CD4-positive, alpha-beta T cell treated with Interleukin-12 subunit alpha and Interleukin-12 subunit beta, for 1 hour (primary cell): ENCODE results near the gene SYNGR1.
"Not testable (repeated sequence)": the region's sequence is repeated elsewhere in the genome, so short reads cannot be mapped to it uniquely, and the experiment has no call there.

Source experiments
- DNase-seq: peaks from one replicate; pipeline ENCODE4 v3.0.0-alpha.2; 2020

SYNGR1 gene

DNA sequence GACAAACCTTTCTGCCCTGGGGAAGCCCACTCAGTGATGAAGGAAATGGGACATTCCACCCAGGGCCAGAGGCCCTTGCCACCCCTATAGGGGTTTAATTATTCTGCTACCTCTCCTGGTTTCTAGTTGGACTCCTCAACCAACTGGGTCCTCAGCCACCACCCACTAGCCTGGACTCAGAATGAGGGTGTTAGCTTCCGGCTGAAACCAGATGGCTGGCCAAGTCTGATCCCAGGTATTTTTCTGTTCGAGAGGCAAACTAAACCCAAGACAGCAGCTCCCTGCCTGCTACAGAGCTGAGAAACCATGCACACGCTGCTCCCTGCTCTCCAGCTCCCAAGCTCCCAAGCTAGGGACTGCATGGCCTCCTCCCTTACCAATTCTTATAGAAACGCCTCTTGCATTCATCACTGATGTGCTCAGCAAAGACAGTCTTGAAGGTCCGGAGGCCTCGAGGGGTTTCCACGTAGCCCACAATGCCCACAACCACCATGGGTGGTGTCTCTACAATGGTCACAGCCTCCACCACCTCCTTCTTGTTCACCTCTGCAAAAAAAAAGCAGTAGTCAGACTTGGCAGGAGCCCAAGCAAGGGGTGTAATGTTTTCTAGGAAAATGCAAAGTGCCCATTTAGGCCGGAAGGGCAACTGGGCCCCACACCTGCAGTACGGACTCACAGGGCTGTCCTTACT, 32.6 kb upstream of the SYNGR1 start:
- peak; percentile 64 for DNase-seq

DNA sequence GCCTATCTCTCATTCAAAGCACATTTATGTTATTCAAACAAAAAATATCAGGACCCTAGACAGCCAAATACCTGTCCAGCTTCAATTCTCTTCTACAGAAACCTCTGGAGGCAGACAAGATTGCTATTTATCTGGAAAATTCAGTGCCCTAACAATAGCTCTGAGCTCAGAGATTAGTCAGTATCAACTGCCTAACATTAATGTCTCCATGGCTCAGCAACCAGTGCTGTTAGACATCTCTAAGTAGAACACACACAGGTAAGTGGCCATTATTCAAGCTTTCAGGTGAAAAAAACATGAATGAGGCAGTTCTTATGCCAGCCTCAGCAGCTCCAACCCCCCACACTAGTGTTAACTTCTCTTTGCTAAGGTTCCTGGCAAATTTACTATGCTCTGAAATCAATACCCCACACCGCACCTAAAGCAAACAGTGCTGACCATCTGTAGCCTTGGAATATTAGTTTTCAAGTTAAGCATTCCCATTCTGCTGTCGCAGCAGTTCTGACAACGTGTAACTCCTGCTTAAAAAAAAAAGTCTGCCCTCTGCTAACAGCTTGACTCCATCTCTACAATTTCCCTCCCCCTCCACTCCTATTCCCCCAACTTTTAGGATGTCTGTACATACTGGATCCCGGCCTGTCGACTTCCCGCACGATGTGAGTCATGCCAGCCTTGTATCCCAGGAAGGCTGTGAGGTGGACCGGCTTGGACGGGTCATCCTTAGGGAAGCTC, 31.9 kb upstream of the SYNGR1 start:
- DNase-seq: no peak

DNA sequence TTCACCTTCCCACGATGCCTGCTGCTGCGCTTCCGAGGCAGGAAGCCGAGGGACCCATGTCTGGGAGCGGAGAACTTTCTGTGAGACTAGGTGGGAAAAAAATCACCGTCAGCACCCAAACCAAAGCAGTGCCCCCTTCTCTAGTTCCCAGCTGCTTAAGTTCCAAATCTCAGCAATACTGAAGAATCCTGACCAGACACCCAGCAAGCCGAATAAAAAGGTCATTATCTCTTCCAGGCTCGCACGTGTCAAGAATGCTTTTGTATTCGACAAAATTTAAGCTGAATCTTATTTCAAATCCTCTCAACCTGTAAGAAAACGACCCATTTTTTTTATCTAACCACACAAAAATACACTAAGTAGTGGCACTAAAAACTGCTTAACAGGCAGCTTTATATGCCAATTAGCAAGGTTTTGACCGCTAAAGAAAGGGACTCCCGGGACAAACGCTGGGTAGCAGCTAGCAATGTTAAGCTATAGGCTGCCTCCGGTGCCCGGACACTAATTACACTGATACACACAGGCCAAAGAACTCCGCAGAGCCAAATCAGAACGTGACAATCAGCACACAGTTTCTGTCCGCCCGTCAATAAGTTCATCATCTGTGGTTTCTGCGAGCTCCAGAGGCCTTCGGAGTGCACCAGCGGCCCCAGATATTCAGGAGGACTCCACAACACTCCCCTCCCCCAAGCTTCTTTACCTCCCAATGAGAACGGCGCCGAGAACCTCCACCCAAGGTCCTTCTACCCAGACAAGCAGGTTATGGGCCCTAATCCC, 31.1 kb upstream of the SYNGR1 start:
- DNase-seq: peak; percentile 64

DNA sequence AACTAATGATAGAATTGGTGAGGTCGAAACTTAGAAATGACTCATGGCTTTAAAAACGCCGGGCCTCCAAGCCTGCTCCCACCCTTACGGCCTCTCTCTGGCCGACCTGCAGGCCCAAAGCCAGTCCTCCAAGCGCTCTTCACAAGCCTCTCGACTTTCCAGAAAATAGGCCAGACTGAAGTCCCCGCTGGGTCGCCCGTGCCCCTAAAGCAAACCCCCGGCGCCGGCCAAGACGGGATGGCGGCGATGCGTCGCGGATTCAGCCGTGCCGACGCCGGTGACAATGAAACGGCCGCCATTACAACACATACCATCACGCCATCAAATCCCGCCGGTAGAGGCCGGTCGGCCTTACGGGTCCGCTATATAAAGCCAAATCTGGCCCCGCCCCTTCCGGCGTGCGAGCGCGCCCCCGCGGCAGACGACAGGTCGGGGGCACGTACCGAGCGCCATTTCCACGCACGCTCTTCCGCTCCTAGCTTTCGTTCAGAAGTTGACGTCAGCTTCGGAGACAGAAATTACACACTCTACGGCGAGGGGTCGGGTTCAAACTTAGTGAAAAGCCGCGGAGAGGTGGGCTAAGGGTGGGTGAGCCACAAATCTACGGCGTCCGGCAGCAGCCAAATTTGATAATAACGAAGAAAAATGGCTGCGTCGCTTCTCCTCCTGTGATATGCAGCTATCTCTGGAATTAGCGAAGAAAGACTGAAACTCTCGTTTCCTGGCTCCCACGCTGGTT, 30.3 kb upstream of the SYNGR1 start, which contains the start of gene RPL3:
Gene RPL3 (minus strand): TSS at position 340 of the 739 bp plus-strand sequence. CDS start 26 bp downstream, at position 314.
- DNase-seq: peak; percentile 98

DNA sequence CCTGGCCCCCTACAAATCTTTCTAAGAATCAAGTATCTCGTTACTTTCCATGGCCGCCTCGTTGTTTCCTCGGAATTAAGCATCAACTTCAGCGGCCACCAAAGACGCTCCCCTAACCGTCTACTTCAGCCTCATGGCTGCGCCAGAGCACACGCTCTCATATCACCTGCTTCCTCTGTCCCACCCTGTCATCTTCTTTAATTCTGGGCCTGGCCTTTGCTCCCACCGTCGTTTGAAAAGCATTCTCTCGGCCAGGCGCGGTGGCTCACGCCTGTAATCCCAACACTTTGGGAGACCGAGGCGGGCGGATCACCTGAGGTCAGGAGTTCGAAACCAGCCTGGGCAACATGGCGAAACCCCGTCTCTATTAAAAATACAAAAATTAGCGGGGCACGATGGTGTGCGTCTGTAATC, 29.2 kb upstream of the SYNGR1 start:
- DNase-seq: not testable (repeated sequence)

DNA sequence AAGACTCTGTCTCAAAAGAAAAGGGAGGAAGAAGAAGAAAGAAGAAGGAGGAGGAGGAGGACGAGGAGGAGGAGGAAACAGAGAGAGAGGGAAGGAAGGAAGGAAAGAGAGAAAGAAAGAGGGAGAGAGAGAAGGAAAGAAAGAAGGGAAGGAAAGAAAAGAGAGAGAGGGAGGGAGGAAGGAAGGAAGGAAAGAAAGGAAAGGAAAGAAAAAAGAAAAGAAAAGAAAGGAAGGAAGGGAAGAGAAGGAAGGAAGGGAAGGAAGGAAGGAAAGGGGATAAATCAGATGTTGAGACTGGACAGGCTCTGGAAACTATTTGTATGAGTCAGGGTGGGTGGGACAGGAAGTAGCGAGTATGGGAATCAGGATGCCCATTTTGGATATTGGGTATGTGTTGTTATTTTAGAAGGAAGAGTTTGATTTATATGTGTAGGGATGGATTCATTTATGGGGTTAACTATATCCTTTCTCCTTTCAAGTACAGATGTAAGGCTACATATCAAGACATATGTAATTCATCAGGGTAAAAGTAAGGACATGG, 24.3 kb upstream of the SYNGR1 start:
- no peak for DNase-seq

DNA sequence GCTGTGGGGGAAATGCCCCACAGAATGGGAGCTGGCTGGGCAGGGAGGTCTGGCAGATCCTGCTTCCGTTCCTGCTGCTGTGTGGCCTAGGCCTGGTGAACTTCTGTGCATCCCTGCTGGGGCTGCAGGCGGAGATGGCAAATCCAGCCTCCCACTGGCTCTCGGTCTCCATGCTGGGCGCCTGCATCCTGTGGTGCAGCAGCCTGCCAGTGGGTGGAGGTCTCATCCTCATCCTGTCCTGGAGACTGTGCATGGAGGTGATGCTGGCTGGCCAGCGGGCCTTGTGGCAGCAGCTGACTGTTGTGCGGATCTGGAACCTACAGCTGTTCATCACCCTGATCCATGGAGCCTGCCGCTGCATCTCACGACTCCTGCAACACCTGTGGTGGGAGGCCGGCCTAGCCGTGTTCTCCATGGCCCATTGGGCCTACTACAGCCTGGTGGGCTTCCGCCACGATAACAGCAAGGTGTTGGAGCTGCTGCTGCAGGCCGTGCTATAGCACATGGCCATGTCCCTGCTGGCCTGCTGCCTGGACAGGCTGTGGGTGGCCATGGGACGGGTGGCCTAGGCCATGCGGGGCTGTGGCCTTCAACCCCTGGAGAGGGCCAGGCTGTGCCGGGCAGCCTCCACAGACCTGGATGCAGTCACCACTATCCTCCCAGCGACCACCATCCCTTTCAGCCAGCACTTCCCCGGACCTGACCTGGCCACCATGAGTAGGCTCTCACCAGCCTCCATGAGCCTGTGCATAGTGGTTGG, 21.6 kb upstream of the SYNGR1 start:
- DNase-seq: no peak

DNA sequence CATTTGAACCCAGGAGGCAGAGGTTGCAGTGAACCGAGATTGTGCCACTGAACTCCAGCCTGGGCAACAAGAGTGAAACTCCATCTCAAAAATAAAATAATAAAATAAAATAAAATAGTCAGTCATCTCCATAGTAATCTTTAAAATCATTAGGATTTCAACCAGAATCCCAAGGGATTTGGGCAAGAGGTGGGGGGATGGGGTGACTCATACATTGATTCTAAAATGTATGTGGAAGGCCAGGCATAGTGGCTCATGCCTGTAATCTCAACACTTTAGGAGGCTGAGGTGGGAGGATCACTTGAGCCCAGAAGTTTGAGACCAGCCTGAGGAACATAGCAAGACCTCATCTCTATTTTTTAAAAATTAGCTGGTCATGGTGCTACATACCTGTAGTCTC, 19.2 kb upstream of the SYNGR1 start:
- not testable (repeated sequence) for DNase-seq

DNA sequence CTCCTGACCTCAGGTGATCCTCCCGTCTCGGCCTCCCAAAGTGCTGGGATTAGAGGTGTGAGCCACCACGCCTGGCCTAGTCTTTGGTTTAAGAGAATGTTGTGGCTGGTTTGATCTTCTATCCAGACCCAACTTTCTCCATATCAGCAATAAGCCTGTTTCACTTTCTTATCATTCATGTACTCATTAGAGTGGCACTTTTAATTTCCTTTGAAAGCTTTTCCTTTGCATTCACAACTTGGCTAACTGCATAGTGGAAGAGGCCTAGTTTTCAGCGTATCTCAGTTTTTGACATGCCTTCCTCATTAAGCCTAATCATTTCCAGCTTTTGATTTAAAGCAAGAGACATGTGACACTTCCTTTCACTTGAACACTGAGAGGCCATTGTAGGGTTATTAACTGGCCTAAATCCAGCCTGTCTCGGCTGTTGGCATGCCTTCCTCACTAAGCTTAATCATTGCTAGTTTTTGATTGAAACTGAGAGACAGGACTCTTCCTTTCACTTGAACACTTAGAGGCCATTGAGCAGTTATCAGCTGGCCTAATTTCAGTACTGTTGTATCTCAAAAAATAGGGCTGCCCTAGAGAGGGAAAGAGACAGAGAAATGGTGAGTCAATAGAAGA, 17.2 kb upstream of the SYNGR1 start:
- DNase-seq: no peak

DNA sequence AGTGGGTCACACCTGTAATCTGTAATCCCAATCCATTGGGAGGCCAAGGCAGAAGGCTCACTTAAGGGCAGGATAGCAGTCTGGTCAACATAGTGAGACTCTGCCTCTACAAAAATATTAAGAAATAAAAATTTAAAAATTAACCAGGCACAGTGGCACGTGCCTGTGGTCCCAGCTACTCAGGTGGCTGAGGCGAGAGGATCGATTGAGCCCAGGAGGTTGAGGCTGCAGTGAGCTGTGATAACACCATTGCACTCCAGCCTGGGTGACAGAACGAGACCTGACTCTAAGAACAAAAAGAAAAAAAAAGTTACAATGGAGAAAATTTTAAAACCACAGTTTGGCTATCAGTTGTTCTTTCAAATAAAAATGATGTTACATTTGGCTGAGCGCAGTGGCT, 13.4 kb upstream of the SYNGR1 start:
- no peak for DNase-seq

DNA sequence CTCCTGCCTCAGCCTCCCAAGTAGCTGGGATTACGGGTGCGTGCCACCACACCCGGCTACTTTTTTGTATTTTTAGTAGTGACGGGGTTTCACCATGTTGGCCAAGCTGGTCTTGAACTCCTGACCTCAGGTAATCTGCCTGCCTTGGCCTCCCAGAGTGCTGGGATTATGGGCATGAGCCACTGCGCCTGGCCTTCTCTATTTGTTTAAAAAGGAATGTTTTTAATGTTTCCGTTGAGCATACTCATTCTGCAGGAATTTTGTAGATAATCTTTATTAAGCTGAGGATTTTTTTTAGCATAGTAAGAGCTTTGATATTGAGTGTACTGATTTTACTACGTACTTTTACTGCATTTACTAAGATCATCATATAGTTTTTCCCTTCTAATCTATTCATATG, 10.0 kb upstream of the SYNGR1 start:
- not testable (repeated sequence) for DNase-seq

DNA sequence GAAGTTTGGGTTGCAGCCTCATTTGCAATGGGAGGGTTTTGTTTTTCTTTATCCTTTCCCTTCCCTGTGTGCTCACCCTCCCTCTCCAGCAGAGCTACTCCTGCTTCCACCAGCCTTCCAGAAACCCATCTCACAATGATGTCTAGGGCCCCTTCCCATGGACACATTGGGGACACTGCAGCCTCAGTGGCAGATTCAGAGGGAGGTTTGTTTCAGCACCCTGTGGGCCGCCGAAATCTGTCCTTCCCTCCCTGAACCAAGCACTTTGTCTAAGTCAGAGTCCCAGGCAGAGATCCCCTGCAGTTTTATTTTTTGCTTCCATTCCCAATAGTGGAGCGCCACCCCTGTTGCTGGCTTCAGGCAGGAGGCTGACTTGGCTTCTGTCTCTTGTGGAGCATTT, 8.6 kb upstream of the SYNGR1 start:
- no peak for DNase-seq

DNA sequence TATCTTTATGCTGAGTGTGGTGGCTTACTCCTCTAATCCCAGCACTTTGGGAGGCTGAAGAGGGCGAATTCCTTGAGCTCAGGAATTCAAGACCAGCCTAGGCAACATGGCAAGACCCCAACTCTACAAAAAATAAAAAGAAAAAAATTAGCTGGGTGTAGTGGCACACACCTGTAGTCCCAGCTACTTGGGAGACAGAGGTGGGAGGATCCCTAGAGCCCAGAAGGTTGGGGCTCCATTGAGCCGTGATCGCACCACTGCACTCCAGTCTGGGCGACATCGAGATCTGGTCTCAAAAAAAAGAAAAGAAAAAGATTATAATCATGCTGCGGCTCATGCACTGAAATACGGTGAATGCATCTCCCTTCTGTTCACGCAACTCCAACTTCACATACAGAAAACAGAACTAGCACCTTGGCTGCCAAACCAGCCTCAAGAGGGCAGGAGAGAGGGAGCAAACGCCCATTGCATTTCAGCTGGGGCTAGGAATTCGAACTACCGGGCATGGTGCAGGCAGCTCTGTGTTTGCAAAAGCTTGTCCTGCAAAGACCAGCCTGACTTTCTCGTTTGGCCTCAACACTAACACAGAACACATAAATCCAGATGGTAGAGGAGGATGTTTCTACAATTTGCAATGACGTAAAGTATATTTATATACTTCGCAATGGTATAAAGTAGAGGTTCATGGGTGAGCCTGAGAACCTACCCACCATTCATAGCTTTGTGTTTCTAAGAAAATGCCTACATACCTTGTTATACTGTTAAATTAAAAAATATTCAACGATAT, 6.3 kb upstream of the SYNGR1 start:
- DNase-seq: peak; percentile 60

DNA sequence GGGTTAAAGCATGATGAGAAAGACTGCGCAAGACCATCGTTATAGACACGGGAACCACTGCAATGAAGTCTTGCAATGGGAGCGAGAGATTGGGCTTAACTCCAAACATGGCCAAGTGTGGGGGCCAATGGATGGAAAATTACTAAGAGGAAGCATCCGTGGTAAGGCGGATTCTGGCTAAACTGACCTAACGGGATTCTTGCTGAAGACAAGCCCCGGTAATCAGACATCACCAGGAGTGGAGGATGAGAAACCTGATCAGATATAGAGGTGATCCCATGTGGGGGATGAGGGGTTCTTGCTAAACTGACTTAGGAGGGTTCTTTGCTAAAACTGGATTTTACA, 5.8 kb upstream of the SYNGR1 start:
- no peak for DNase-seq

DNA sequence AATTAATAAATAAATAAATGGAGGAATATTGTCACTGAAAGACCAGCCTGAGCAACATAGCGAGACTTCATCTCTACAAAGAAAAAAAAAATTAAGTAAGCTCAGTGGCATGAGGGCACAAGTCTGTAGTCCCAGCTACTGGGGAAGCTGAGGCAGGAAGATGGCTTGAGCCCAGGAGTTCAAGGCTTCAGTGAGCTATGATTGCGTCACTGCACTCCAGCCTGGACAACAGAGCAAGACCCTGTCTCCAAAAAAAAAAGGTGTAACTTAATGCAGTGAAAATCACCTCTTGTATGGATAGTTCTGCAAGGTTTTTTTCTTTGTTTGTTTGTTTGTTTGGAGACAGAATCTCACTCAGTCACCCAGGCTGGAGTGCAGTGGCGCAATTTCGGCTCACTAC, 4.6 kb upstream of the SYNGR1 start:
- DNase-seq: no peak

DNA sequence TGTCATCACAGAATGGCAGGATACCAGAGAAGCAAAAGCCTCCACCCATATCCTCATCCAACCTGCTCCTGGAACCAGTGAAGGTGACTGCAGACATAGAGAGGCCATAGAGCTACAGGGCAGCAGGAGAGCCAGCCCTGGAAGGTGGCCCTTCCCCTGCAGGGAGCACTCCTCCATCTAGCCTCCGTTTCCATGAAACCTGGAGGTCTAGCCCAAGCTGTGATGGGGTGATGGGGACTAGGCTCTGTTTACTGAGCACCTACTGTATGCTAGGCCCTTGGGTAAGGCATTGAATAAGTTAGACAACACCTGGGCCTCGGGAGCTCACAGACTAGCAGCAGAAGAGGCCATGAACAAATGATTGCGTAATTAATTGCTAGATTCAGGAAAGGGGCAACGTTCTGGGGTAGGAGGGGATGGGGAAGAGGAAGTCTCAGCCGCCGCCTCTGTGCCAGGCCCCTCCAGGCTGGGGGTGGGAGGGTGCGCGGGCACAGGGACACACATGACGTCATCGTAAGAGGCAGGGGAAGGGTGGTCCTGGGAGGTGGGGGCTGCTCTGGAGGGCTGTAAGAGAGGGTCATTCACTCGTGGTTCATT, 784 bp upstream of the SYNGR1 start:
- DNase-seq: no peak

DNA sequence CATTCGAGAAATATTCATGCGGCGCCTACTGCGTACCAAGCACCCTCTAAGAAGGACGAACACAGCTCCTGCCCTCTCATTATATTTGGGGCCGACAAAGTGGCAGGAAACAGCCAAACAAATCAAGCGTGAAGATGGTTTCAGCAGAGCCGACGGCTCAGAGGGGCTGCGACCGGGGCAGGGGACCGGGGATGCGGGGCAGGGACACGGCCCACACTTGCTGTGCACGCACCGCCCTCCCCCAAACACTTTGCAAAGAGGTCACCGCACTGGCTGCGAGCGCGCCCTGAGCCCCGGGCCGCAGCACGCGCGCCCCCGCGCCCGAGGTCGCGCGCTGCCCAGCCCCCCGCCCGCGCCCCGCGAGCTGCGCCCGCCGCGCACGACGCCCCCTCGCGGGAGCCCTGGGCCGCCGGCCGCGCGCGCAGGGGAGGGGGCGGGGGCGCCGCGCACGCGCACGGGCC, 255 bp upstream of the SYNGR1 start:
- DNase-seq: peak; percentile 23

DNA sequence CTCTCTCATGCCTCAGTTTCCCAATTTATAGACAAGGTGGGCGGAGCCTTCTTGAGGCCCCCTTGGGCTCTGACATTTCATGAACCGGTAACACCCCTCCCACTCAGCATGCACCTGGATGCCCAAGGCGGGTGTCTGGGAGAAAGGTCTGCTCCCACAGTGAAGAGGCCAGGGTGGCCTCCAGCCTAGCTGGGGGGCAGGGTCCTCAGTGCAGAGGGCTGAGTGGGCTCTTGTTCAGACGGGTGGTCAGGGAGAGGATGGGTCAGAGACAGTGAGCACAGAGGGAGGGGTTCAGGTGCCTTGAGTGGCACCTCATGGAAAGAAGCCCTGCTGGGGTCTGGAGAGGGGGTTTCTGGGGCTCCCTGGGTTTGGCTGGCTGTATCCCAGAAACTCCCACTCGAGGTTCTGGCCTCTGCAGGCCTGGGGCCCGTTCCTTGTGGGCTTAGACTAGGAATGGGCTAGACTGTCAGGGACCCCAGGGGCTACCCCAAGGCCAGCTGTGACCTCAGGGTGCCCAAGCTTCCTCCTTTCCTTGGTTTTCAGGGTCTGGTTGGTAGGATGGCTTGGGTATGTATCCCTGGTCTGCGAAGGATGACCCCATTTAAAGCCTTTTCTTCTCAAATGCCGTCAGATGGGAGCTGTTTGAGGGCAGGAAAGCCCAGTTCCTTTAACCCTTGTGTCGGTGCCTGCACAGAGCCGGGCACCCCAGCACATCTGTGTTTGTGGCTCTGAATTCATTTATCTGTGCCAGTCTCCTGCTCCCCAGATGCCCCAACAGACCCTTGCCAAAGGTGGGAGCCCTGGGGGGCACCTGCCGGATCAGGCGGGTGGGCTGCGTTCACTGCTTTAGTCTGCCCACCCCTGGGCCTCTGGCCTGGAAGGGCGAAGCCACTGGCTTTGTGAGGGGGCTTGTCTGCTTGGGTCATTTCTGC, 1.2 kb downstream of the SYNGR1 start:
- DNase-seq: no peak

DNA sequence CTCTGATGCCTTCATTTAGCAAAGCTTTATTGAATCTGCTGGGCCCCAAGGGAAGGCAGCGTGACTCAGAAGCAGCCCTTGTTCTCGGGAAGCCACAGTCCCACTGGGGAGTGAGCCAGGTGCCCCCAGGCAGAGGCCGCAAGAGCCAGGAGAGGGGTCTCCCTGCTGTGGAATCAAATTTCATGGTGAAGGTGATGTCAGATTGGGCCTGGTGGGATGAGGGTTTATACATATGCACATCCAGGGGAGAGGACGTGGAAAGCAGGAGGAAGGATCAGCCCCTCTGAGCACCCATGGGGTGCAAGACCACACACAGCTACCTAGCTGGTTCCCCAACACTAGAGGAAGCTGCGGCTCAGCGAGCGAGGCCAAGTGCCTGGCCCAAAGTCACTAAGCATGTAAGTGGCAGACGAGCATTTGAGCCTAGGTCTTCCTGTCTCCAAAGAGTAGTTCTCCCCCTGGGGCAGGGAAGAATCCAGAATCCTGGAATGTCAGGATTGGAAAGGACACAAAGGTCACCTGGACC, 2.0 kb downstream of the SYNGR1 start:
- DNase-seq: no peak
